CD4-positive, alpha-beta memory T cell (primary cell): ENCODE measurements around the gene SHOC2. TPM values are rescaled to one million over a fixed set of nuclear protein-coding genes. Genes with fewer than 3 reads are reported as not detected.
A peak's percentile ranks its signal among the peaks of the same experiment; 100 is the strongest.

ENCODE experiments used
- CTCF ChIA-PET: fragments of 350-600 bp; sonication (Branson Sonifier 250); formaldehyde crosslinking; loops from one replicate; lab custom pipeline; 2021; ENCODE audit warnings: inconsistent platforms; ENCODE audit not compliant: partially characterized antibody; lab: Charles Lee
- POLR2A ChIA-PET: fragments of 350-600 bp; sonication (Branson Sonifier 250); formaldehyde crosslinking; loops from one replicate; lab custom pipeline; 2021; ENCODE audit not compliant: partially characterized antibody; lab: Charles Lee
- DNase-seq, 5 donors: peaks; one replicate each; pipeline versions ENCODE4 v3.0.0 to v3.0.0-alpha.2; 2020 to 2022; ENCODE audit warnings: mixed read lengths in 1 of 5
- H3K27ac ChIP-seq: one replicate; pipeline ENCODE4 v1.7.0; 2013; ENCODE audit warnings: low read depth, low read length
- H3K27me3 ChIP-seq: 2 replicates; pipeline ENCODE4 v1.7.0; 2013; ENCODE audit warnings: mild to moderate bottlenecking, low read length, moderate library complexity; ENCODE audit not compliant: insufficient read depth
- H3K36me3 ChIP-seq: 2 replicates; pipeline ENCODE4 v1.7.0; 2013; ENCODE audit warnings: mild to moderate bottlenecking, low read length, moderate library complexity; ENCODE audit not compliant: insufficient read depth
- H3K4me1 ChIP-seq: 2 replicates; pipeline ENCODE4 v1.7.0; 2013; ENCODE audit warnings: mild to moderate bottlenecking, low read length, moderate library complexity; ENCODE audit not compliant: insufficient read depth
- H3K4me3 ChIP-seq, 2 donors: one replicate each; pipeline ENCODE4 v1.7.0; 2013; ENCODE audit warnings: low read length in 2 of 2, mild to moderate bottlenecking in 1 of 2
- H3K9me3 ChIP-seq, 2 donors: one replicate each; pipeline ENCODE4 v1.7.0; 2013; ENCODE audit warnings: low read length in 2 of 2, control low read depth in 1 of 2; ENCODE audit not compliant: control insufficient read depth in 1 of 2
- H3K27ac Mint-ChIP-seq, 7 donors: one replicate each; pipeline ENCODE4 v1.8.0; 2020 to 2021; ENCODE audit warnings: mixed read lengths in 7 of 7, mild to moderate bottlenecking in 6 of 7, inconsistent platforms in 3 of 7, moderate library complexity in 3 of 7
- H3K27me3 Mint-ChIP-seq, 2 donors: one replicate each; pipeline ENCODE4 v1.8.0; 2020 to 2021; ENCODE audit warnings: mixed read lengths in 2 of 2
- H3K36me3 Mint-ChIP-seq, 2 donors: one replicate each; pipeline ENCODE4 v1.8.0; 2020 to 2021; ENCODE audit warnings: mixed read lengths in 2 of 2, inconsistent platforms in 1 of 2, mild to moderate bottlenecking in 1 of 2
- H3K4me1 Mint-ChIP-seq, 4 donors: one replicate each; pipeline ENCODE4 v1.8.0; 2020 to 2021; ENCODE audit warnings: mixed read lengths in 4 of 4, mild to moderate bottlenecking in 1 of 4
- H3K4me3 Mint-ChIP-seq, 8 donors: one replicate each; pipeline ENCODE4 v1.8.0; 2020 to 2021; ENCODE audit warnings: mixed read lengths in 8 of 8, mild to moderate bottlenecking in 7 of 8, moderate library complexity in 6 of 8, inconsistent platforms in 3 of 8
- H3K9me3 Mint-ChIP-seq, 8 donors: one replicate each; pipeline ENCODE4 v1.8.0; 2020 to 2021; ENCODE audit warnings: mixed read lengths in 8 of 8, mild to moderate bottlenecking in 5 of 8, inconsistent platforms in 3 of 8, moderate library complexity in 1 of 8
- intact Hi-C: fragments of 100-400 bp; cut with micrococcal nuclease; formaldehyde crosslinking; loops from one replicate; pipeline ENCODE4 v1.15.1; 2023
- polyA plus RNA-seq, 2 donors: library from polyadenylated mRNA; unstranded; fragments of 300-500 nt; fragmentation: Illumina TruSeq; gene quantifications; one replicate each; pipeline ENCODE4 v1.2.3, GENCODE V29; 2021
- total RNA-seq, 2 experiments: library from RNA; stranded (reverse); gene quantifications; one replicate each; pipeline ENCODE4 v1.2.3, GENCODE V29; 2021

The SHOC2 gene
- total and polyA plus RNA-seq, 4 experiments from 2014 or later, result 49.8 to 69.4 (median 64.6) TPM

DNA sequence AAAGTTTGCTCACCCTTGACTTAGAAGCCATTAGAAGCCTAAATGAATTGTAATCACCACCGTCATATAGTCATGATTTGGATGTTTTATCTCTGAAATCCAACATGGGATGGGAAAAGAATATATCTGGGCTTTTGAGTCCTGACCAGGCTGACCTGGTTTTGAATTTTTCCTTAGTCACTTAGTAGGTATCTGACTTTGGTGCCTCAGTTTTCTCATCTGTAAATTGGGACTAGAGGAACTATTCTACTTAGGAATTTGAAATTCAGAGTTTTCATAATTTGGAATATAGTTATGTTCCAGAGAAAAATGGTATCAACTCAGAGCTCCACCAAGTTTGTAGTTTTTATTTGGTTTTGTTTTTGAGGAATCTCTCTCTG, 40.9 kb downstream of the SHOC2 start:
- peaks cover 8 to 13% of the 10 kb centered on the region in 2 donors for H3K36me3 Mint-ChIP-seq
- ChIA-PET POLR2A (no interaction called here), CTCF (no interaction called here)
- Histone ChIP-seq H3K4me3 (no peak overlapping the region), H3K9me3 (no peaks in the 10 kb centered on the region), H3K27ac (no peak overlapping the region), H3K4me1 (peaks cover 31% of the 10 kb centered on the region), H3K36me3 (no peaks in the 10 kb centered on the region), H3K27me3 (no peaks in the 10 kb centered on the region)
- no peaks in the 10 kb centered on the region for H3K27me3 Mint-ChIP-seq
- H3K4me1 Mint-ChIP-seq, result peaks cover 38 to 72% (median 48%) of the 10 kb centered on the region in 4 donors
- intact Hi-C loops, result no loop called here
- no peaks in the 10 kb centered on the region for H3K9me3 Mint-ChIP-seq
- no peak for DNase-seq
- peak overlapping the region in 1 of 8 donors; percentile 10 for H3K4me3 Mint-ChIP-seq
- no peak overlapping the region for H3K27ac Mint-ChIP-seq

DNA sequence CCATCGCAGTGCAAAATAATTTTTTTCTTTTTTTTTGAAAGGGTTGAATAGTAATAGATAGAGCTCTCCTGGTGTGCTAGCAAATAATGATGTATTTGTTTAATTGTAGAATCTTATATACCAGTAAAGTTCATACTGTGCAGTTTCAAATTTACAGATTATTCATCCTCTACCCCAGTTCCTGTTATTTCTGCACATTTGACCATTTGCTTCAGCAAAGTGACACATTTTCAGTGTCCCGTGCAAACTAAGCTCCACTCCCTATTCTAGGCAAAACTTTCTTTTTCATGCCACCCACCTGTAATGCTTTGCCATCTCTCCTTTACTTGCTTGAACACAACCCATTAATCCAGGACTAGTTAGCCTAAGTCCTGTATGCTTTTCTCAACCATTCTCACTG, 43.0 kb downstream of the SHOC2 start:
- Mint-ChIP-seq H3K27me3 (no peaks in the 10 kb centered on the region), H3K4me1 (peaks cover 41 to 69% (median 46%) of the 10 kb centered on the region in 4 donors), H3K9me3 (no peaks in the 10 kb centered on the region), H3K36me3 (peaks cover 11 to 14% of the 10 kb centered on the region in 2 donors), H3K27ac (peak overlapping the region in 2 of 7 donors; percentile 2 to 70), H3K4me3 (no peak overlapping the region)
- peaks cover 45% of the 10 kb centered on the region for H3K4me1 ChIP-seq
- no peaks in the 10 kb centered on the region for H3K36me3 ChIP-seq
- H3K9me3 ChIP-seq, result no peaks in the 10 kb centered on the region
- no peak overlapping the region for H3K27ac ChIP-seq
- no peak overlapping the region for H3K4me3 ChIP-seq
- CTCF ChIA-PET, result no interaction called here
- no peaks in the 10 kb centered on the region for H3K27me3 ChIP-seq
- no peak for DNase-seq
- POLR2A ChIA-PET, result no interaction called here
- intact Hi-C loops, result no loop called here

DNA sequence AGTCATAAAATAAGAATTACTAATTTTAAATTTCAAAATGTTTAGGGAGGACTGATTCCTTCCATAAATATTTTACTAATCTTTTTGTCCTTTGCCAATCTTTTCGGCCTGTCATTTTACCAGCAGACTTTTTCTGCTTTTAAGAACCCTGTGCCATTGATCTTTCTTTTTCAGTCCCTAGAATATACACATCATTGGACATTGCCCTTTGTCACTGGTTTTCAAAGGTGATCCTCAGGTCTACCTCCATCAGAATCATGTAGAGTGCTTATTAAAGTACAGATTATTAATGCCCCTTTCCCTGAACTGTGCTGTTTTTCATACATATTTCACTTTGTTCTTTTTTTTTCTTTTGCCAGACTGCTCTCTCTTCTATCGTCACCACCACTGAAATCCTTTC, 43.8 kb downstream of the SHOC2 start:
- Histone ChIP-seq H3K9me3 (no peaks in the 10 kb centered on the region), H3K27me3 (no peaks in the 10 kb centered on the region), H3K27ac (no peak overlapping the region), H3K4me3 (no peak overlapping the region), H3K4me1 (peaks cover 45% of the 10 kb centered on the region), H3K36me3 (no peaks in the 10 kb centered on the region)
- Mint-ChIP-seq H3K9me3 (no peaks in the 10 kb centered on the region), H3K36me3 (peaks cover 11 to 14% of the 10 kb centered on the region in 2 donors), H3K4me1 (peaks cover 36 to 69% (median 46%) of the 10 kb centered on the region in 4 donors), H3K4me3 (peak overlapping the region in 1 of 8 donors; percentile 3), H3K27ac (no peak overlapping the region), H3K27me3 (no peaks in the 10 kb centered on the region)
- intact Hi-C loops, result no loop called here
- ChIA-PET POLR2A (no interaction called here), CTCF (no interaction called here)
- no peak for DNase-seq

DNA sequence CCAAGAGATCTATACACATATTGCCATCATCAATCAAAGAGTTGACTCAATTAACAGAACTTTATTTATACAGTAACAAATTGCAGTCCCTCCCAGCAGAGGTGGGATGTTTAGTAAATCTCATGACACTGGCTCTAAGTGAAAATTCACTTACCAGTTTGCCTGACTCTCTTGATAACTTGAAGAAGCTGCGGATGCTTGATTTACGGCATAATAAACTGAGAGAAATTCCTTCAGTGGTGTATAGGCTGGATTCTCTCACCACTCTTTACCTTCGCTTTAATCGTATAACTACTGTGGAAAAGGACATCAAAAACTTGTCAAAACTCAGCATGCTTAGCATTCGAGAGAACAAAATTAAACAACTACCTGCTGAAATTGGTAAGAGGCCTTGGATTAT, 45.3 kb downstream of the SHOC2 start:
- DNase-seq, result no peak
- no peak overlapping the region for H3K27ac Mint-ChIP-seq
- no peaks in the 10 kb centered on the region for H3K9me3 ChIP-seq
- H3K36me3 ChIP-seq, result no peaks in the 10 kb centered on the region
- H3K4me1 Mint-ChIP-seq, result peaks cover 35 to 61% (median 44%) of the 10 kb centered on the region in 4 donors
- H3K27me3 Mint-ChIP-seq, result no peaks in the 10 kb centered on the region
- H3K27me3 ChIP-seq, result no peaks in the 10 kb centered on the region
- peaks cover 8 to 10% of the 10 kb centered on the region in 2 donors for H3K36me3 Mint-ChIP-seq
- H3K4me1 ChIP-seq, result peaks cover 45% of the 10 kb centered on the region
- no peak overlapping the region for H3K4me3 ChIP-seq
- no peak overlapping the region for H3K27ac ChIP-seq
- intact Hi-C loops, result loop anchor here (5.0 kb wide), 1 partner anchor 32 kb away; no protein-coding TSS in a partner anchor
- ChIA-PET CTCF (no interaction called here), POLR2A (no interaction called here)
- H3K4me3 Mint-ChIP-seq, result peak overlapping the region in 1 of 8 donors; percentile 11
- no peaks in the 10 kb centered on the region for H3K9me3 Mint-ChIP-seq

DNA sequence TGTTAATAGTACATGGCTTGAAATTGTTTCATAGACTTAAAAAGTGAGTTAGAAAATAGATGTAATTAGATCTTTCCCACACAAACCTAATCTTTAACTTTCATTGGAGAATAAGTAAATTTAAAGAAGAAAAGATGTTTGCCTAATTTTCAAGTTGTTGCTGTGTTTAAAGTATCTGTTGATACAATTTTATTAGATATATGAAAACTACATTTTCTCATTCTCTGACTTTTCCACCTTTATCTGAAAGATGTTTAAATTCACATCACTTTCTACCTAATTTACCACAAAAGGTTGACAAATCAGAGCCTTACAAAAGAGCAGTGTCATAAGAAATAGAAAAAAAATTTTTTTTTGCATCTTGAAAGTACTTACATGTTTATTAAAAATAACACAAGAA, 45.8 kb downstream of the SHOC2 start:
- no peaks in the 10 kb centered on the region for H3K9me3 ChIP-seq
- H3K4me3 ChIP-seq, result no peak overlapping the region
- Mint-ChIP-seq H3K4me1 (peaks cover 40 to 63% (median 46%) of the 10 kb centered on the region in 4 donors), H3K4me3 (peak overlapping the region in 2 of 8 donors; percentile 11 to 17), H3K36me3 (peaks cover 8 to 12% of the 10 kb centered on the region in 2 donors), H3K27ac (no peak overlapping the region), H3K9me3 (no peaks in the 10 kb centered on the region), H3K27me3 (no peaks in the 10 kb centered on the region)
- no peak for DNase-seq
- intact Hi-C loops, result loop anchor here (5.0 kb wide), 1 partner anchor 33 kb away; no protein-coding TSS in a partner anchor
- H3K36me3 ChIP-seq, result no peaks in the 10 kb centered on the region
- POLR2A ChIA-PET, result no interaction called here
- H3K4me1 ChIP-seq, result peaks cover 46% of the 10 kb centered on the region
- H3K27me3 ChIP-seq, result no peaks in the 10 kb centered on the region
- CTCF ChIA-PET, result no interaction called here
- H3K27ac ChIP-seq, result no peak overlapping the region

DNA sequence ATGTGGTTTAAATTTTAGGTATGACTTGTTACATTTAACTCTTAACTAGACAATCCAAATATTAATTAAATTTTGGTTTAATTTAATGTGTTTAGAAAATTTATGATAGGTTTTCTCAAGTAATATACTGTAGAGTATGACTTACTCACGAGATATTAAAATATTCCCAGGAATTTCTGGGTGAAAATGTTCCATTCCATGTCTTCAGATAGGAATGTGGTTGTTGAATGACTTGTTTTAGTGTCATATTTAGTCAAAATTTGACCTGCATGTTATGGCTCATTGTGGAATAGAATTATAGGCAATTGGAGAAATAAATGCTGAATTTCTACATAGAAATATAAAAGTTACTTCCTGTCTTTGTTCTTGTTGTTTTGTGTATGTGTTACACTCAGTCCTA, 46.7 kb downstream of the SHOC2 start:
- DNase-seq, result no peak
- ChIA-PET POLR2A (no interaction called here), CTCF (no interaction called here)
- H3K27me3 ChIP-seq, result no peaks in the 10 kb centered on the region
- no peaks in the 10 kb centered on the region for H3K27me3 Mint-ChIP-seq
- H3K36me3 ChIP-seq, result no peaks in the 10 kb centered on the region
- H3K36me3 Mint-ChIP-seq, result peaks cover 8 to 14% of the 10 kb centered on the region in 2 donors
- H3K4me1 Mint-ChIP-seq, result peaks cover 47 to 65% (median 51%) of the 10 kb centered on the region in 4 donors
- no peak overlapping the region for H3K27ac ChIP-seq
- H3K4me1 ChIP-seq, result peaks cover 53% of the 10 kb centered on the region
- no peaks in the 10 kb centered on the region for H3K9me3 ChIP-seq
- H3K27ac Mint-ChIP-seq, result no peak overlapping the region
- no peak overlapping the region for H3K4me3 ChIP-seq
- H3K4me3 Mint-ChIP-seq, result peak overlapping the region in 2 of 8 donors; percentile 12 to 19
- no peaks in the 10 kb centered on the region for H3K9me3 Mint-ChIP-seq
- intact Hi-C loops, result loop anchor here (5.0 kb wide), 1 partner anchor 34 kb away; no protein-coding TSS in a partner anchor

DNA sequence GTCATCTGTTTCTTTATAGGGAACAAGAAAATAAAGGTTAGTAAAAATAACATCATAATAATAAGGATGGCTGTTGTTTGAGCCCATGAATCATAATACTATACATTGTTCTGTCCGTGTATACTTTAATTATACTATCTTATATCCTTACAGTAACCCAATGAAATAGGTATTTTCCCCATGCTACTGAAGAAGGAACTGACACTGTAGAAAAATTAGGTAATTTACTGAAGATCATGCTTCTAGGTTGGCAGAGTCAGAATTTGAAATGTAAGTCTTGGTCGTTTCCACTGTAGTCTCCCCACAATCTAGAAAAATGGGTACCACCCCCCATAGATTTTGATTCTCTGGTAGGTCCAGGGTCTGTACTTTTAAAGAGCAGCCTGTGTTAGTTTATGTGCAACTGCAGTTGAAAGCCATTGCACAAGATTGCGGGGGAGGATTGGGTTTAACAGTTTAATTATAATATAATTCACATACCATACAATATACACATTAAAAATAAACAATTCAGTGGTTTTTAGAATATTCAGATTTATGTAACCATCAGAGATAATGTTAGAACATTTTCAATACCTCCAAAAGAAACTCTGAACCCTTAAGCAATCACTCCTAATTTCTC, 47.7 kb downstream of the SHOC2 start:
- Histone ChIP-seq H3K36me3 (no peaks in the 10 kb centered on the region), H3K27me3 (no peaks in the 10 kb centered on the region), H3K9me3 (no peaks in the 10 kb centered on the region), H3K4me3 (no peak overlapping the region), H3K27ac (no peak overlapping the region), H3K4me1 (peaks cover 53% of the 10 kb centered on the region)
- ChIA-PET CTCF (no interaction called here), POLR2A (no interaction called here)
- Mint-ChIP-seq H3K27ac (peak overlapping the region in 2 of 7 donors; percentile 15 to 18), H3K9me3 (no peaks in the 10 kb centered on the region), H3K4me3 (peak overlapping the region in 1 of 8 donors; percentile 19), H3K36me3 (peaks cover 8 to 14% of the 10 kb centered on the region in 2 donors), H3K27me3 (no peaks in the 10 kb centered on the region), H3K4me1 (peaks cover 47 to 69% (median 53%) of the 10 kb centered on the region in 4 donors)
- no peak for DNase-seq
- intact Hi-C loops, result loop anchor here (5.0 kb wide), 1 partner anchor 35 kb away; no protein-coding TSS in a partner anchor
